ENCODE data around the gene EVA1B.

GRCh38 chr1:36328713-36329112 is 5.3 kb upstream of the EVA1B start:
- TF ChIP-seq CTCF (IDR thresholded peaks at IDR 0.05) = no peak
- no peak for TF ChIP-seq POLR2A (IDR thresholded peaks at IDR 0.05)

Measured in Peyer's patch (tissue), 4 donors.